AG10803 (cell line): ENCODE results near the gene MDK.
A peak's percentile ranks its signal among the peaks of the same experiment; 100 is the strongest.

Source experiments
- DNase-seq: peaks from one replicate; pipeline ENCODE4 v3.0.0; 2010; ENCODE audit warnings: low read depth
- H3K4me3 ChIP-seq: 2 replicates; pipeline ENCODE4 v1.5.1; 2011; ENCODE audit warnings: mild to moderate bottlenecking, low read length, control low read depth
- CTCF ChIP-seq: conservative IDR thresholded peaks from 2 replicates; pipeline ENCODE4 v1.5.1; 2011; ENCODE audit warnings: mild to moderate bottlenecking, low read length, control low read depth, inconsistent platforms

Gene MDK

GRCh38 chr11:46431211-46431610 is 49.7 kb downstream of the MDK start:
- DNase-seq: peak; percentile 64
- H3K4me3 ChIP-seq: no peak overlapping the region
- TF ChIP-seq CTCF: no peak
